ENCODE results near the gene NSMF.

Gene NSMF, protein sequence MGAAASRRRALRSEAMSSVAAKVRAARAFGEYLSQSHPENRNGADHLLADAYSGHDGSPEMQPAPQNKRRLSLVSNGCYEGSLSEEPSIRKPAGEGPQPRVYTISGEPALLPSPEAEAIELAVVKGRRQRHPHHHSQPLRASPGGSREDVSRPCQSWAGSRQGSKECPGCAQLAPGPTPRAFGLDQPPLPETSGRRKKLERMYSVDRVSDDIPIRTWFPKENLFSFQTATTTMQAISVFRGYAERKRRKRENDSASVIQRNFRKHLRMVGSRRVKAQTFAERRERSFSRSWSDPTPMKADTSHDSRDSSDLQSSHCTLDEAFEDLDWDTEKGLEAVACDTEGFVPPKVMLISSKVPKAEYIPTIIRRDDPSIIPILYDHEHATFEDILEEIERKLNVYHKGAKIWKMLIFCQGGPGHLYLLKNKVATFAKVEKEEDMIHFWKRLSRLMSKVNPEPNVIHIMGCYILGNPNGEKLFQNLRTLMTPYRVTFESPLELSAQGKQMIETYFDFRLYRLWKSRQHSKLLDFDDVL

DNA sequence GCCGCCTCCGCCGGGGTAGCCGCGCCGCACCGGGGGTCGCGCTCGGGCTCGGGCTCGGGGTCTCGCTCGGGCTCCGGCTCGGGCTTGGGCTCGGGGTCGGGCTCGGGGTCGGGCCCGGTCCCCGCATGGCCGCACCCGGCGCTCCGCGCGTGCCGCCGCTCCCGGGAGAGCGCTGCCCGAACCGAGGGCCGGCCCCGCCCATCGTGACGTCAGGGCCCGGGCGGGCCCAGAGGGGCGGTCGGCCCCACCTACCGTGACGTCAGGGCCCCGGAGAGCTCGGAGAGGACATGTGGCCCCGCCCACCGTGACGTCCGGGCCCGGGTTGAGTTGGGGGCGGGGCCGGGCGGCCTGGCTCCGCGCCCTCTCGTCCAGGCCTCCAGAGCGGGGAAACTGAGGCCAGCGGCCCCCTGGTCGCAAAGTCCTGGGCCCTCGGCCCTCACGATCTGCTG is at the start of gene NSMF:
NSMF (minus strand) TSS at position 183 of the 449 bp plus-strand sequence. CDS start 232 bp downstream, outside the sequence.
- peak; percentile 91 to 92 for DNase-seq (ENCODE audit: low read depth in 2 of 2)

DNA sequence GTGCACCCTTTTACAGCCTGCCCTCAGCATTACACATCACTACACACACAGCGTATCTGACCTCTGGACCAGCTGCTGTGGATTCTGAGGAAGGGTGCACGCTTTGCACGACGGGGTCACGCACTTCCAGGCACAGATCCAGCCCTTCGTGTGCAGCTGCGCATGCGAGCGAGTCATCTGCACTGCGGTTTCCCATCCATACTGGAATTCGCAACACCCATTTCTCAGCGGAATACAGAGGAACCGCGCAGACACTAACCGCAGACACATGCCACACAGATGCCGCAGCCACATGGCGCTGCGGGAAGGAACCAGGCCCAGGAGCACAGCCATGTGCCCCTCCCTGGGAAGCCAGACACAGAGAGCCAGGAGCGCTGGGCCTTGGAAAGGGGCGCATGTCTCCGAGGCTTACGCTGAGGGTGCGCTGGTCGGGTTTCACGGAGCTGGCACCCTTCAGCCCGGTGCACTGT is 47.6 kb upstream of the NSMF start:
- DNase-seq (ENCODE audit: low read depth in 2 of 2): no peak

DNA sequence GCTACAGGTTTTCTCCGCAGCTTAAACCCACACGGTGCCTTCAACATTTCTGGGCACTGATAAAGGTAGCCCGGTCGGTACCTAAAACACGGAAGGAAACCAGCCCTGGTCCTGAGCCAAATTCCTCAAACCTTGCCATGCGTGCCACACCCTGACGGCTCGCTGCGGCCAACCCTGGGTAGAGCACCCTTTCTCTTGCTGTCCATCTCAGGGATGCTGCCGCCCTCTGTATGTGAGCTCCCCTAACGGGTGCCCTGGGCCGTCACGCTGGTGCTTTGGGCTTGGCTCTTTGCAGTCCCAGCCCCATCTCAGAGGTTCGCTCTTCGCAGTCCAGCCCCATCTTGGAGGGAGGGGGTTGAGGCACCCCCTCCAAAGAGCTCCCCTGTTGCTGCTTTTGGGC is 47.1 kb upstream of the NSMF start:
- DNase-seq (ENCODE audit: low read depth in 2 of 2): no peak

DNA sequence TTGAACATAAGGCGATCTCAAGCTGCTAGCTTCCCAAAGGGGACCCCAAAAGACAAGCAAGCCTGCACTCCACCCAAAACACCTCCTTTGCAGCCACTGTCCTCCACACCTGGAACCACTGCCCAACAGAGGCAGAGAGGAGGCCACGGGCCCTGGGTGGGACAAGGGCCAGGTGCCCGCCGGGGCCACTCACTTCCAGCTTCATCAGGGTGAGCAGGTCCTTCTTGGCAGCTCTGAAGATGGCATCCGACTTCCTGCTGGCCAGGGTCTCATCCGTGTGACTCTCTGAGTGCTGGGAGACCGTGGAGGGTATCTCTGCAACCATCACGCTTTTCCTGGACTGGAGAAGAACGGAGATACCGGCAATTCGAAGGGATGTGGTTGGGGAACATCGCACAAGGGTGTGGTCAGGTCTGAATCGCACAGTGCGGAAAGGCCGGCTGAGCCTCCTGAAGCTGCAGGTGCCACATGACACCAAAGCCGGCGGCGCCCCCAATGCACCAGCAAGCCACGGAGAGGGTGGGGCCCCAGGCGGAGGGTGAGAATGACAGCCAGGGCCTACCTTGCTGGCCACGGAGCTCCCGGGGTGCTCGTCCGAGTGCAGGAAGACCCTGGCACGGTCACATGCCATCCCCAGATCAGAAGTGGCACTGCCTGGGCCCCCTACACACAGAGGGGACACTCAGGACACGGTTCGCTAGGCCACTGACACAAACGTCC is 46.4 kb upstream of the NSMF start:
- DNase-seq (ENCODE audit: low read depth in 2 of 2): no peak

DNA sequence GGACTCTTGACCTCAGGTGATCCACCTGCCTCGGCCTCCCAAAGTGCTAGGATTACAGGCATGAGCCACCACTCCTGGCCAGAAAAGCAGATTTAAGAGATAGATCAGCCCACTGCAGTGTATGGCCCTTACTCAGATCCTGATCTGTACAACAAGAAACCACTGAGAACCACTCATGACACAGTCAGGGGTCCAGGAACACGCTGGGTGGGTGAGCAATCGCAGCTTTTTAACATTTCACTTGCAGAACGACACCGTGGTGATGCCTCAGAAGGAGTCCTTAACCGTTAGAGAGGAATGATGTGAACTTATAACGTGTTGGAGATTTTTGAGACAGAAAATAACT is 45.3 kb upstream of the NSMF start:
- no peak for DNase-seq (ENCODE audit: low read depth in 2 of 2)

DNA sequence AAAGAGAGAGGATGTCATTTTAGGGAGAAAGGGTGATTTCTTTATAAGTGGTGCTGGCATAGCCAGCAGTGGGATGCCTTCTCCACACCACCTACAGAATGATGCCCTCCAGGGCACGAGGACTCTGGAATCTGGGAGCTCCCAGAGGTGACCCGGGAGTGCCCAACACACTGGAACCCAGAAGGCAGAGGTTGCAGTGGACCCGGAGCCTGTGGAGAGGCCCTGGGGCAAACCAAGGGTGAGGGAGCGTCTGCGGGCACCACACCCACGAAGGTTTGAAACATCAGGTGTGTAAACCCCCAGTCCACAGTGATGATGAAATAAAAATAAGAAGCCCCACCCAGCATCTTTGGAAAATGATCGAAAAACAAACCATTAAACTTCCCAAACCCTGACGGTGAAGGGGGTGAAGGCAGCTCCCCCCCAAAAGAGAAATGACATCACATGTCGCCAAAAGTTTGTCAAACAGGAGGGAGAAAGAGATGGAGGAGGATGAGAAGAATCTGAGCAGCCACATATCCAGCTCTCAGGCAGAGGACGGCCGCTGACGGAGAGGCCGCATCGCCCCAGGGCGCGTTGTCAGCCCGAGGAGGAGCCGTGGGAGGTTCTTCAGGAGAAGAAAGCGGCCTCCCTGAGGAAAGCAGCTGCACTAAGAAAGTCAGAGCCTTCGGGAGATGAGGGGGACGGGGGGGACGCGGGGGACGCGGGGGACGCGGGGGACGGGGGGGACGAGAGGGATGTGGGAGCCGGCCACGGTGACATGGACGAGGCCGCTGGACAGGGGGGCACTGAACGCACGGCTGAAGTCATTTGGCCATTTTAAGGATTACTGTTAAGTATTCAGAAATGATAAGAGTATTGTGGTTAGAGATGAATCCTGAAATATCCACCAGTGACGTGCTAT is 43.1 kb upstream of the NSMF start:
- no peak for DNase-seq (ENCODE audit: low read depth in 2 of 2)

DNA sequence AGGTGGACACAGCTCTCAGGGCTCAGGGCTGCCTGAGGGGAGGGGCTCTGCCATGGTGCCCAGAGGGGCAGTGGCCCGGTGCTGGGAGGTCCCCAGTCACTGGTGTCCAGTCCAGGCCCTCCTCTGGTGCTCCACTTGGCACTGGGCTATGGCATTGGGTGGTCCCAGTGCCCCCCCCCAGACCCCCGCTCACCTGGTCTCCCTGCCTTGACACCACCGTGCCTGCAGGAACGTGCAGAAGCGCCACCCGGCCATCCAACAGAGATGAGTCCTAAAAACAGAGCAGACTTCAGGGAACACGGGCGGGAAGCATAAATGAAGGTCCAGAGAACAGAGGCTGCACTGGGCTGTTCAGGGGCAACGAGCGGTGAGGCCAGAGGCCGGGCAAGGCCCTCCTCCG is 42.3 kb upstream of the NSMF start:
- DNase-seq (ENCODE audit: low read depth in 2 of 2): no peak

DNA sequence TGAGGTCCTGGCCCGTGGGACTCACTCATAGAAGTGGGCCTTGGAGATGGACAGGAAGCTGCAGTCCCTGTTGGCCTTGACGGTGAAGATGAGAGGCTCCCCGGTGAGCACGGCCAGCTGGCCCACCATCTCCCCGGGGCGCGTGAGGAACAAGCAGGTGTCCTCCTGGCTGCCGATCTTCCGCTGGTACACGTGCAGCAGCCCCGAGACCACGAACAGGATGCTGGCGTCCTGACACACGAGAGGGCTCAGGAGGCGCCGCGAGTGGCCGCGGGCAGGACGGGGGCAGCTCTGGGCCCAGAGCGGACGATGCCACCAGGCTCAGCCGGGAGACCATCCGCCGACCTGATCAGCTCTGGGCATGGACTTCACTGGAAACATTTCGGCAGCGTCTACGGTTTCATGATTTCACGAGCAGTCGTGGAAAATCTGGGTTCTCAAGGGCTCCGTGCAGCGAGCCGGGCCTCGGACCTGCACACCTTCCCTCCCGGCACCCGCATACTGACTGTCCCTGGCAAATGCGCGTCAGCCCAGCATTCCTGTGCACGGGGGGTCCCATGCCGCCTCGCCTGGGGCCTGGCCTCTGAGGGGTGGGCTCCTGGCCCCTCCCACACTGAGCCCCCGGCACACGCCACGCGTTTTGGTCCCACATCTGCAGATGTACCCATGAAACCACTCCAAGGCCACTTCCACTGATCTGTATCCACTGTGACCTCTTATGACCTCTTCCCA is 41.7 kb upstream of the NSMF start:
- DNase-seq (ENCODE audit: low read depth in 2 of 2): no peak

DNA sequence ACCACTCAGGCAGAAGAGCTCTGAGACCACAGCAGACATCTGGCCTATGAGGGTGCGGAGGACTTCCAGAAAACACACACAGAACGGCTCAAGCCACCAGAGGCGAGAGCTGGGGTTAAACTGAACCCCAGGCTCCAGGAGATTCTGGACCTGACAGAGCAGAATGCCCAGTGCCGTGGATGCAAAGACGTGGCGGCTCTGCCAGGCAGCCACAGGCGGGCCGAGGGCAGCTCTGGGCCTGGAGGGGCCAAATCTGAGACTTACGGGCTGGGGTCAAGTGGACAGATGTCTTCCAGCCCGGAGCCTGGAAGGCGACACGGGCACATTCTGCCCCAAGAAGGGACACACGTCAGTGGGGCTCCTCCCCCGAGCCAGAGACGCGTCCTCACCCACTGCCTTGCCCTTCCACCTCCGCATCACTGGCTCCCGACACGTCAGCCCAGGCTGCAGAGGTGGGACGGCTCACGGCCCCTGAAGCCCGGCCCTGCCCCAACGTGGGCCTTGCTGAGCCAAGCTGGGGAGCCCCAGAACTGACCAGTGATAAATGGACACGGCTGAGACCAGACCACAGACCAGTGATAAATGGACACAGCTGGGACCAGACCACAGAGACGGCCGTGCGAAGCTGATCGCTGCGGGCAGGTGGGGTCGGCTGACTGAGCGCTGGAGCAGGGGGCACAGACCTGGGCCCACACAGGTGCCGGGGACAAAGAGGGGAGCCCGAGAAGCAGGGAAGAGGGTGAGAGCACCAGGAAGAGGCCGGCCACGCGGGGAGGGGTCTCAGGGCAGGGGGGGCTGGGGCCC is 40.9 kb upstream of the NSMF start:
- no peak for DNase-seq (ENCODE audit: low read depth in 2 of 2)

DNA sequence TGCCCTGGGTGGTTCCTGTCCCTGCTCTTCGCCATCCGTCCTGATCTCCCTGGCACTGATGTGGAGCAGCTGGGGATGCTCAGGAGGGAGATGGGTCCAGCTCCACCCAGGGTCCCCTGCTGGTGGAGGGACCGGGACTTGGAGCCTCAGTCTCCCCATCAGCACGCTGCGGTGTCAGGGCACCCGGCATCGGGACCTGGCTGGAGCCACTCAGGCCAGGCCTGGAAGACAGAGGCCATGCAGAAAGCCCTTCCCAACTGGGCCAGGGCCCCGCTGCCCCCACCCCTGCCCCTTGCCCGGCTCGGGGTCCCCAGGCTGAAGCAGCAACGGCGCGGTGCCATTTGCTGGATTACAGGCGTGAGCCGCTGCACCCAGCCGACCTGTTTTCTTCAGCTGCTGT is 40.3 kb upstream of the NSMF start:
- no peak for DNase-seq (ENCODE audit: low read depth in 2 of 2)

DNA sequence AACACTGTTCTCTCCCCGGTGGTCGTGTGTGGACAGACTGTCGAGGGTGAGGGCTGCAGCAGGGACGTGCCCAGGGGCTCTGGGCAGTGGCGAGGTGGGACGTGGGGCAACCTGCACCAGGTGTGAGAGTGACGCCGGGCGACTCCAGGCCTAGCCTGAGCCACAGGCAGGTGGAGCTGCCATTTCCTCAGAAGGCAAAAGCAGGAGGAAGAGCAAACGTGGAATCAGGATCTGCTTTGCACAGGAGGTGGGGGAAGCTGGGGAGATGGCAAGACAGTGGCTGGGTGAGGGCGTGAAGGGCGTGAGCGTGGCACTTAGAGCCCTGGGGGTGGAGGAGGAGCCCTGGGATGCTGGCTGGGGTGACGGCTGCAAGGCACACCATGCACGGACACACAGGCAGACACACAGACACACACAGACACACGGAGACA is 39.6 kb upstream of the NSMF start:
- no peak for DNase-seq (ENCODE audit: low read depth in 2 of 2)

DNA sequence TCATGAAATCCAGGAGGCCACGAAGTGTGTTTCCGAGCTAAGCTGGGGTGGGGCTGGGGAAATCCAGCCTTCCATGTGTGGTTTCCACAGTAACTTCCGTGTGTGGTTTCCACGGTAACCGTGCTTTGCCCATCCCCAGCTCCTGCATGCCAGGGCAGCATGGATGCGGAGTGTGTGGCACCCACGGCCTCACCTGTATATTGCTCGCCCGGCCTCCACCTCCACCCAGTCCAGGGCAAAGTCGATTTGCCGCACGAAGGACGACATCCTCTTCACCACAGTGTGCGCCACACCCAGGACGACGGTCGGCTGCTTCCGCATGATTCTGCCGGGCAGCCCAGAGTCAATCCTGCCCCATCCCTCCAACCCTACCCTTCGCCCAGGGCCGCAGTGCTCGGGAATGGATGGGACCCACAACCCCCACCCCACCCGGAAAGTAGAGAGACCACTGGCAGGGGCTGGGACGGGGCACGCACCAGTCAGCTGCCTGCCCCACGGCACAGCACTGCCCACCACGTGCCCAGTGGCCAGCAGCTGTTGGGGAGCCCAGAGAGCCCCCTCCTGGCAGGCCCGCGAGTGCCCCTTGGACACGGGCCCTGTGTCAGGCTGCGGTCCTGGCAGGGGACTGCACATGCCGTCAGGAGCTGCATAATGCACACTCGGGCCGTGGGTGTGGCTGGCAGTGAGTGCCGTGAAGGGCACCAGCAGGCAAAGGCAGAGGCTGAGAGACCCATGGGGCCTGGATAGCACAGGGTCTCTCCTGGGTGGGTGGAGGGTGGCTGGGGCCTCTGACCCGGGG is 39.0 kb upstream of the NSMF start:
- no peak for DNase-seq (ENCODE audit: low read depth in 2 of 2)

DNA sequence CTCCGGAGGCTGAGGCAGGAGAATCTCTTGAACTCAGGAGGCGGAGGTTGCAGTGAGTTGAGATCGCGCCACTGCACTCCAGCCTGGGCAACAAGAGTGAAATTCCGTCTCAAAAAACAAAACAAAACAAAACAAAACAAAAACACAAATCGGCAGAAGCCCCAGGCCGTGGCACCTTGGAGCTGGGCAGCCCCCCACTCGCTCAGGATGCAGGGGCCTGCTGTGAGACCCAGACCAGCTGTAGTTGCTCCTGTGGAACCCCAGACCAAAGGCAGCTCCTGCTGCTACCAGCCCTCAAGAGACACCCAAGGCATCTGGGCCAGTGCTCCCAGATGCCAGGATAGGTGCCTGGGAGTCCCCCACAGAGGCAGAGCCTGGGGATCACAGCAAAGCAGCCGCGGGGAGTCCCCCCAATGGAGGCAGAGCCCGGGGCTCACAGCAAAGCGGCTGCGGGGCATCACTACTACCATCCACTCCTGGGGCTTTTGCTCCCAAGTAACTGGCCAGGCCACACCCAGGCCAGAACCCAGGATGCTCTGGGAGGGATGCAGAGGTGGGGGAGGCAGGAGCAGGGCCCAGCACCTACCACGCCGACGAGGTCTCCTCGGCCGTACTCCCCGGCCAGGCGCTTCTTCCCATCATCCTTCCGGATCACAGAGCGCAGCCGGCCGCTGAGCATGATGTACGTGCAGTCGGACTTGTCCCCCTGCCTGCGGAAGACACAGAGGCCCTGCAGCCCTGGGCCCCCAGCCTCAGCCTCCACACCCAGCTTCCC is 37.7 kb upstream of the NSMF start:
- no peak for DNase-seq (ENCODE audit: low read depth in 2 of 2)

DNA sequence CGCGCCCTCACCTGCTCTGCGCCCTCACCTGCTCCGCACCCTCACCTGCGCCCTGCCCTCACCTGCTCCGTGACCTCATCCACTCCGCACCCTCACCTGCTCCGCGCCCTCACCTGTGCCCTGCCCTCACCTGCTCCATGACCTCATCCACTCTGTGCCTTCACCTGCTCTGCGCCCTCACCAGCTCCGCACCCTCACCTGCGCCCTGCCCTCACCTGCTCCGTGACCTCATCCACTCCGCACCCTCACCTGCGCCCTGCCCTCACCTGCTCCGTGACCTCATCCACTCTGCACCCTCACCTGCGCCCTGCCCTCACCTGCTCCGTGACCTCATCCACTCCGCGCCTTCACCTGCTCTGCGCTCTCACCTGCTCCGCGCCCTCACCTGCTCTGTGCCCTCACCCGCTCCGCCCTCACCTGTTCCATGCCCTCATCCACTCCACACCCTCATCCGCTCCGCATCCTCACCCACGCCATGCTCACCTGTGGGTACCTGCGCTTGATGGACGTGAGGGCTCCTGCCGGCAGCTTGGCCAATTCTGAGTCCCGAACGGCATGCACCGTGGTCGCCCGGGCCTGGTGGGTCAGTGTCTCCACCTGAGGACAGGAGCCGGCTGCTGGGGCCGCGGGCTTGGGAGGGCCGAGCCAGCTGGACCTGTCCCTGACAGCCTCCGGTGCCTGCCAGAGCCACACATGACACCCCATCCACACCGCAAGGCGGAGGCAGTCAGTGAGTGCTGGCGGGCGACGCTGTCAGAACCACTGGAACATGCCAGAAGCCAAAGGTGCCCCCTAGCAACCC is 35.6 kb upstream of the NSMF start:
- no peak for DNase-seq (ENCODE audit: low read depth in 2 of 2)

DNA sequence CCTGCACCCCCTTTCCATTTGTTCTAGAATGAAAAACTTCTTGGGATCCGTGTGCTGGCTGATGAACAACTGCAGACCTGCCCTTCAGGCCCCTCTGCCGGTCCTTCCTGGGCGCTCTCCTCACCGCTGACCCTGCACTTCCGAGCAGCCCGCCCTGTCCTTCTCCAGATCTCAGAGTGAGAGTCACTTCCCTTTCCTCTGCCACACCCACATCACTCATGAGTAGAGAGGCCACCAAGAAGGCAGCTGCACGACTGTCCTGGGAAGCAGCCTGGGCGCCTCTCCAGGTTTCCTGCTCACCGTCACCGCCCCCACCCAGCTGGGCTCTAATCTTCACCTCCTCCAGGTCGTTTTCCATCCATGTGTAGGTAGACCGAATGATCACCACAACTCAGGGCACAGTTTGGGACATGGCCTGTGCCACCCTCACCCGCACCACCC is 35.0 kb upstream of the NSMF start:
- DNase-seq (ENCODE audit: low read depth in 2 of 2): no peak

DNA sequence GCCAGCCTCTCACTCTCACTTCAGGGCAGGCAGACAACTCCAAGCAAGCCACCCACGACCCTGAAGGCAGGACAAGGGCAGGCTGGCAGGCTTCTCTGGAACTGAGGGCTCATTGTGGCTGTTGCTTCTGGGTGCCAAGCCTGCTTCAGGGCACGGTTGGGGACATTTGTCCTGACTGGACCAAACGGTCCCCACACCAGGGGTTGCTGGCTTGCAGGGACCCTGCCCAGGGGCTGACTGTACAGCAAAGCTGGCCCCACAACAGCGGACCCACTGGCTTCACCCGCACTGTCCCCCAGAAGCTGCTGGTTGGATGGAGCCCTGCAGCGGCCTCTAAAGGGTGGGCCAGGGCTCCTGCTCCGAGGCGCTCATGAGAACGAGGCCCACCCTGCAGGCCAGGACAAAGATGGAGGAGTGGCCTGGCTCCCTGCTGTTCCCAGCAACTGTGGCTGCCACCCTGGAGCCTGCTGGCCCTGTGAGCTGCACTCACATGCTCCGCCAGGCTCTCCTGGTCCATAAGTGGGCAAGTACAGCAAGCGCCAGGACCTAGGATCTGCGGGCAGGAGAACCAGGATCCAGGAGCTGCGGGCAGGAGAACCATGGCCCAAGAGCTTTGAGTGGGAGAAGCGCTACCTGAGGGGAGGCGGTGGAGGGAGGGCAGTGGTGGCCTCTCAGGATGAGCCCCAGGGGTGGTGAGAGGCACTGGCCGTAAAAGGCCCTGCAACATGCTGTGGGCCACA is 34.4 kb upstream of the NSMF start:
- DNase-seq (ENCODE audit: low read depth in 2 of 2): no peak

Measured in stimulated activated CD4-positive, alpha-beta T cell treated with anti-CD3 and anti-CD28 coated beads, Interleukin-15, amount 100 ng/mL, for 48 hours (primary cell).